Embryonic facial prominence (tissue), 1 donor: Measurements from ENCODE around the gene SCN7A.
"Not testable (repeated sequence)": the region's sequence is repeated elsewhere in the genome, so short reads cannot be mapped to it uniquely, and the experiment has no call there.

Experiments used
- DNase-seq: peaks from one replicate; pipeline ENCODE4 v3.0.0-alpha.2; 2016; ENCODE audit errors: extremely low spot score

SCN7A gene

GRCh38 chr2:166454006-166454595, 39.9 kb downstream of the SCN7A start:
- no peak for DNase-seq

GRCh38 chr2:166451468-166451867, 42.6 kb downstream of the SCN7A start:
- DNase-seq, result no peak

- no peak for DNase-seq
Measured at GRCh38 chr2:166449439-166449838, 44.6 kb downstream of the SCN7A start.

GRCh38 chr2:166448106-166448505, 45.9 kb downstream of the SCN7A start:
- DNase-seq, result no peak

GRCh38 chr2:166444306-166444705, 49.7 kb downstream of the SCN7A start:
- DNase-seq, result no peak

- no peak for DNase-seq
Measured at GRCh38 chr2:166440313-166440712, 53.7 kb downstream of the SCN7A start.

DNA sequence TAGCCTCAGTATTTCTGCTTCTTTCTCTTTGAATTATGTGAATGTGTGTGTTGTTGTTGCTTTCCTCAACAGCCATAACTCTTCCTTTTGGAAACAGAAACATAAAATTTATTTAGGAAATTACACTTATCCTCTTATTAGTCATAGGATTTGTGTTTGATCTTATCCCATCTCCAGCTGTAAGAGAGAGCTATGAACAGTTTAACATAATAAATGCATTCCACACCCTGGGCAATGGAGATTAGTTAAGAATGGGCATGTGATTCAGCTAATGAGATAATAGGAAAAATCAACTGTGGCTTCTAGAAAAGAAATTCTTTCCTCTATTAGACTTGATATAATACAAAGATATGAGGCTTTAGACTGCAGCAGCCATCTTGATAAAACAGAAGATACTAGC, 55.0 kb downstream of the SCN7A start:
- no peak for DNase-seq

DNA sequence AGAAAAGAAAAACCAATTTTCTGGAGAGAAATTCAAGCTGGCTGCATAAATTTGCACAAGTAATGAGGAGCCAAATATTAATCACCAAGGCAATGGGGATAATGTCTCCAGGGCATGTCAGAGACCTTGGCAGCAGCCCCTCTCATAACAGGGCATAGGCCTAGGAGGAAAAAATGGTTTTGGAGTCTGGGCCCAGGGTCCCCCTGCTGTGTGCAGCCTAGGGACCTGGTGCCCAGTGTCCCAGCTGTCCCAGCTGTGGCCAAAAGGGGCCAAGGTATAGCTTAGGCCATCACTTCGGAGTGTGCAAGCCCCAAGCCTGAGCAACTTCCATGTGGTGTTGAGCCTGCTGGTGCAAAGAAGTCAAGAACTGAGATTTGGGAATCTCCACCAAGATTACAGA, 57.1 kb downstream of the SCN7A start:
- no peak for DNase-seq

DNA sequence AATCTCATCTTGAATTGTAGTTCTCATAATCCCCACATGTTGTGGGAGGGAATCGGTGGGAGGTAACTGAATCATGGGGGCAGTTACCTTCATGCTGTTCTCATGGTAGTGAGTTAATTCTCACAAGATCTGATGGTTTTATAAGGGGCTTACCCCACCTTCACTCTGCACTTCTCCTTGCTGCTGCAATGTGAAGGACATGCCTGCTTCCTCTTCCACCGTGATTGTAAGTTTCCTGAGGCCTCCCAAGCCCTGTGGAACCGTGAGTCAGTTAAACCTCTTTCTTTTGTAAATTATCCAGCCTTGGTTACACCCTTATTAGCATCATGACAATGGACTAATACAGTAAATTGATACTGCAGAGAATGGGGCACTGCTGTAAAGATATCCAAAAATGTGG, 57.9 kb downstream of the SCN7A start:
- DNase-seq, result no peak

- DNase-seq, result no peak
Measured at GRCh38 chr2:166434491-166434890, 59.6 kb downstream of the SCN7A start.

DNA sequence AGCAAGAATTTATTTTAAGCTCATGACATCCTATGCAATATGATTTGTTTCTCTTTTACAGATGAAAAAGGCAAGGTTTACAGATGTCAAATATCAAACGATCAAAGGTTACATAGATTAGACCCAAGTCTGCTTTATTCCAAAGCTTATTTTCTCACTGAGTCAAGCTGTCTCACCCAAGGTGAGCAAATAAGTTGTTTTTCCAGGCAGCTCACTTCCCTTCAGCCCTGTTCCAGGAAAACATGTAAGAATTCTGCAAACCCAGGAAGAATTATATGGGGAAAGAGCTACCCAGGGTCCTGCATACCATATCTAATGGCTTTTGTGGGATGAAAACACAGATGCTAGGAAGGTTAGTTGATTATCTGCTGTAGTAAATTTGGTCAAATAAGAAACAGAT, 60.6 kb downstream of the SCN7A start:
- no peak for DNase-seq

DNA sequence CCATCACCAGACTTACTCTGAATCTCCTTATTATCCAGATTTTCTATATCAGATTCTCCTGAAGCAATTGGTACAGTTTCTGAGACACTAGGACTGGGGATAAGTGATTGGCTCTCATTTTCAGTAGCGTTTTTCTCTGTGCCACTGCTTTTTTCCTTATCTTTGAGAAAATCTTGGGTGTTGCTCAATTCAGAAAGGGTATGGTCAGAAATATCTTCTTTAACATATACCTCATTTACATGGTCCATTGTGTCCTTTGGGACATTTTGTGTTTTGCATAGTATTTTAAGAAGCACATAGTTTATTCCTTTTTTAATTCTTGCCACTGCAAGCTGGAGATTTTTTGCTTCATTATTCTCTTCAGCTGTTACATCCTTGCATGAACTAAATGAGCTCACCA, 61.7 kb downstream of the SCN7A start:
- DNase-seq, result no peak

DNA sequence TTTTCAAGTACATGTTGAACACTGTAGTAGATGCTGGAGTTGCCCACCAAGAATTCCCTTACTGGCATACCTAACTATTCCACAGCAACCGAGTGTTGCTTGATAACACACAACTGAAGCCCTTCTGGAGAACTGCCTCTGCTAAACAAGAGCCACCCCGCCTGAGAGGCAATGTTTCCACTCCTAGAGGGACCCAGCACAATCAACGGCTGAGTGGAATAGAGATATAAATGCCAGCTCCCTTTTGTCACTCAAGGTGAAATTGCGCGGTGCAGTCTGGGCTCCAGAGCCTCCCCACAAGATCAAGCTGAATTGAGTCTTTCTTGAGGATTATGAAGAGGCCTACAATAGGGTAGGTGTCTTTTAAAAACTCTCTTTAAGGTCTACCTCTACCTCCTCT, 69.2 kb downstream of the SCN7A start:
- no peak for DNase-seq

DNA sequence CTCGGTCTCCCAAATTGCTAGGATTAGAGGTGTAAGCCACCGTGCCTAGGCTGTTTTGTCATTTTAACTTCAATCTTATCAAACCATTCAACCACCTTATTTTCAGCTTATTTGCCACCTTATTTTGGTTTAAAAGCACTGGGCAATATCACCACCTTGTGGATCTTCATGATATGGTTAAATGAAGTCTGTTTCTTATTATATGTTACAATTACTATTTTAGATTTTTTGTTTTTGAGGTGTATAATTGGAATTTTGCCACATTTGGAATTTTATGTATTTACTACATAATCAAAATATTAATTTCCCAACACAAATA, 74.5 kb downstream of the SCN7A start:
- no peak for DNase-seq

- no peak for DNase-seq
Measured at GRCh38 chr2:166418853-166419615, 75.0 kb downstream of the SCN7A start.

DNA sequence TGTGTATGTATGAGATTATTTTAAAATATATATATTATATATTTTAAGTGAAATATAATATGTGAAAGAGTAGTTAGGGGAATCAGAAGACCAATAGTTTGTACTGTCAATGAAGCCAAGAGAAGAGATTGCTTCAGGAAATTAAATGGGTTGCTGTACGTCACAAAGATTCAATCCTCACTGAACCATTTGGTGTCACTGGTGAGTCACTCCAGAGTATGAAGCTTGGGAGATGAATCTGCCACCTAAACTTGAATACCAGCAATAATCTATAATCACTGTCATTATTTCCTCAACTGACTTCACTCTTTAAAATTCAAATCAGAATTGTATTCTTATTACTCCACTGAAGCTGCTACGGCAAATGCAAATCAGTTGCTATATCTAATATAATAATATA, 76.4 kb downstream of the SCN7A start:
- no peak for DNase-seq

- DNase-seq, result no peak
Measured at GRCh38 chr2:166413255-166413654, 80.8 kb downstream of the SCN7A start.

DNA sequence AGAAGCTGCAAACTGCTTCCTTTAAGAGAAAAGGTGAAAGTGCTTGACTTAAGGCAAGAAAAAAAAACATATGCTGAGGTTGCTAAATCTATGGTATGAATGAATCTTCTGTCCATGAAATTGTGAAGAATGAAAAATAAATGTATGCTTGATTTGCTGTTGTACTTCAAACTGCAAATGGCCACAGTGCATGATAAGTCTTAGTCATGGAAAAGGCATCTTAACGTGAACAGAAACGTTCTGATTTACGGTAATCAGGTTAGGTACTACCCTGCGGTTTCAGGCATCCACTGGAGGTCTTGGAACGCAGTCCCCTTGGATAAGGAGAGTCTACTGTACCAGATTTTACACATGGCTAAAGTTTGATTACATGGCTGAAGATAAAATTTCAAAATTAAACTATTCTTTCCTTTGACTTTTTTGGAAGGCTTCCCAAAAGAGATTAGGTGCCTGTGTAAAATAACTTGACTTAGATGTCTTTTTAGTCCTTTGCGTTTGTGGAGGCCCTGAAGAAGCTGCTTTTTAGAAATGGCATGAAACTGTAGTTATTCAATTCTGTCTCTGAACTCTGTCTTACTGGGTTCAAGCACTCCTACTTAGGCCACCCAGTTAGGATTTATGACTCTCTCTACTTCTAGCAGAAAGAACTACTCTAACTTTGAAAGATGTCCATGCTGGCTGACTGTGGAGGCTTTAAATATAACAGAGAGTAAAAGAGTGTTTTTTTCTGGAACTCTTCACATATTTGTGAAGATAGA, 82.4 kb downstream of the SCN7A start:
- no peak for DNase-seq

- DNase-seq, result no peak
Measured at GRCh38 chr2:166410828-166411472, 83.1 kb downstream of the SCN7A start.

- DNase-seq, result not testable (repeated sequence)
Measured at GRCh38 chr2:166407746-166408145, 86.3 kb downstream of the SCN7A start.

GRCh38 chr2:166406374-166406773, 87.7 kb downstream of the SCN7A start:
- DNase-seq, result no peak

DNA sequence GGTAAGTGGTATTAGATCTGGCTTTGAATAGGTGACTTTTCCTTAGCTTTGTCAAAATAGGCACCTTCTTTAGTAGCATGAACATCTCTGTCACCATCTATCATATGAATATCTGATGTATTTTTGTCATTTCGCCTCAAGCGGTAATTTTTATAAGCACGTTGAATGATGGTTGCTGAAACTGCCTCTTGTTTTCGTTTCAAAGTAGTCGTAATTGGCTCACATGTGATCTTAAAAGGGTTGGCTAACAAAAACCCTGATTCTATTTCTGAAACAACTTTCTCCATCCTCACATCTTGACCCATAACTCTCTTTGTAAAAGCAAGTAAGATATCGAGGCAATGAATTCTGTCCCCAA, 88.5 kb downstream of the SCN7A start:
- no peak for DNase-seq
